Stimulated activated CD8-positive, alpha-beta memory T cell treated with anti-CD3 and anti-CD28 coated beads, Interleukin-12 subunit alpha, Interleukin-12 subunit beta, amount 100 ng/mL, for 4 hours (primary cell): ENCODE results near the gene GNPAT.

ENCODE experiments used
- DNase-seq: peaks from one replicate; pipeline ENCODE4 v3.0.0-alpha.2; 2020; ENCODE audit warnings: low read depth

The GNPAT gene

GRCh38 chr1:231317306-231318014 is 76.4 kb downstream of the GNPAT start:
- DNase-seq, result no peak

GRCh38 chr1:231318015-231318355 is 77.0 kb downstream of the GNPAT start:
- no peak for DNase-seq

- no peak for DNase-seq
These were observed 77.6 kb downstream of the GNPAT start for GRCh38 chr1:231318568-231318967.

GRCh38 chr1:231319080-231319479 is 78.1 kb downstream of the GNPAT start:
- DNase-seq, result no peak

GRCh38 chr1:231322880-231323530 is 82.0 kb downstream of the GNPAT start:
- DNase-seq, result no peak

GRCh38 chr1:231324660-231325059 is 83.6 kb downstream of the GNPAT start:
- no peak for DNase-seq

GRCh38 chr1:231326248-231326647 is 85.2 kb downstream of the GNPAT start:
- no peak for DNase-seq
